Choroid plexus epithelial cell (primary cell): ENCODE measurements around the gene ANGPTL4.

Experiments
- DNase-seq: peaks from one replicate; pipeline ENCODE4 v3.0.0-alpha.2; 2010; ENCODE audit warnings: low read depth
- H3K4me3 ChIP-seq: 2 replicates; pipeline ENCODE4 v1.5.1; 2011; ENCODE audit warnings: low read depth, mild to moderate bottlenecking, control low read depth, low read length, moderate library complexity
- CTCF ChIP-seq: conservative IDR thresholded peaks from 2 replicates; pipeline ENCODE4 v1.5.1; 2011; ENCODE audit warnings: low read depth, mild to moderate bottlenecking, control low read depth, inconsistent platforms, low read length, moderate library complexity

ANGPTL4 gene

GRCh38 chr19:8358948-8359347, 5.0 kb upstream of the ANGPTL4 start:
- no peak overlapping the region for H3K4me3 ChIP-seq
- TF ChIP-seq CTCF = no peak
- no peak for DNase-seq

GRCh38 chr19:8360196-8360595, 3.8 kb upstream of the ANGPTL4 start:
- no peak for DNase-seq
- no peak overlapping the region for H3K4me3 ChIP-seq
- TF ChIP-seq CTCF = no peak

GRCh38 chr19:8361921-8362793, 1.8 kb upstream of the ANGPTL4 start:
- no peak overlapping the region for H3K4me3 ChIP-seq
- DNase-seq = peak; percentile 97
- TF ChIP-seq CTCF = no peak

GRCh38 chr19:8366121-8366581, 2.2 kb downstream of the ANGPTL4 start:
- no peak overlapping the region for H3K4me3 ChIP-seq
- TF ChIP-seq CTCF = no peak
- no peak for DNase-seq

- H3K4me3 ChIP-seq = peak overlapping the region; percentile 36
- no peak for TF ChIP-seq CTCF
- DNase-seq = peak; percentile 89
Observed at GRCh38 chr19:8366961-8367326, 3.0 kb downstream of the ANGPTL4 start.

GRCh38 chr19:8367327-8368001, 3.5 kb downstream of the ANGPTL4 start:
- peak; percentile 99 for DNase-seq
- TF ChIP-seq CTCF = no peak
- H3K4me3 ChIP-seq = peak overlapping the region; percentile 36
